Measurements from ENCODE around the gene FLT3LG.

GRCh38 chr19:49490287-49491029 lies 16.4 kb downstream of the FLT3LG start:
- TF ChIP-seq CTCF (IDR thresholded peaks at IDR 0.05) (no peak), POLR2A (IDR thresholded peaks at IDR 0.05) (no peak)

Measured in vagina (tissue), 2 donors.